PC-9 (cell line): ENCODE data around the gene MTUS2. TPM values are rescaled to one million over a fixed set of nuclear protein-coding genes. Genes with fewer than 3 reads are reported as not detected.

Source experiments
- BruUV-seq: library from RNA; stranded (reverse); fragments of 400-500 nt; replicated peaks from 2 replicates; lab custom pipeline; 2021; lab: Mats Ljungman, UMichigan
- CTCF ChIA-PET: fragments of 300-600 bp; sonication (Branson Sonifier 250); formaldehyde crosslinking; loops from one replicate; lab custom pipeline; 2022; ENCODE audit warnings: antibody characterized with exemption; lab: Charles Lee
- POLR2A ChIA-PET: fragments of 300-600 bp; sonication (Branson Sonifier 250); formaldehyde crosslinking; loops from one replicate; lab custom pipeline; 2022; ENCODE audit warnings: antibody characterized with exemption; ENCODE audit not compliant: unreplicated experiment; lab: Charles Lee
- DNase-seq, 2 experiments: peaks; one replicate each; pipeline versions ENCODE4 v3.0.0 to v3.0.0-alpha.2; 2015 to 2022; ENCODE audit warnings: mixed read lengths in 1 of 2
- H2AFZ ChIP-seq: fragments of 200-600 bp; sonication (generic); 2 replicates; pipeline ENCODE4 v1.8.1; 2017; ENCODE audit warnings: antibody characterized with exemption
- H3F3A ChIP-seq: fragments of 200-600 bp; sonication (generic); 2 replicates; pipeline ENCODE4 v1.8.1; 2017; ENCODE audit warnings: antibody characterized with exemption, mild to moderate bottlenecking, low read depth; ENCODE audit not compliant: insufficient read depth
- H3K27ac ChIP-seq: fragments of 200-600 bp; sonication (generic); 2 replicates; pipeline ENCODE4 v1.6.1; 2016; ENCODE audit warnings: mixed run types
- H3K27me3 ChIP-seq: fragments of 200-600 bp; sonication (generic); 2 replicates; pipeline ENCODE4 v1.6.1; 2016; ENCODE audit warnings: low read depth, mixed run types; ENCODE audit not compliant: insufficient read depth
- H3K36me3 ChIP-seq: fragments of 200-600 bp; sonication (generic); 2 replicates; pipeline ENCODE4 v1.6.1; 2016; ENCODE audit warnings: low read depth, mixed run types
- H3K4me1 ChIP-seq: fragments of 200-600 bp; sonication (generic); replicated peaks from 2 replicates; pipeline ENCODE4 v1.6.1; 2016; ENCODE audit warnings: mixed run types; ENCODE audit not compliant: insufficient read depth
- H3K4me2 ChIP-seq: fragments of 200-600 bp; sonication (generic); 2 replicates; pipeline ENCODE4 v1.6.1; 2017; ENCODE audit warnings: mixed run types
- H3K4me3 ChIP-seq: fragments of 200-600 bp; sonication (generic); 2 replicates; pipeline ENCODE4 v1.6.1; 2016; ENCODE audit warnings: mixed run types
- H3K79me2 ChIP-seq: fragments of 200-600 bp; sonication (generic); 2 replicates; pipeline ENCODE4 v1.6.1; 2017; ENCODE audit warnings: low read depth, mixed run types
- H3K9me2 ChIP-seq: fragments of 200-600 bp; sonication (generic); 2 replicates; pipeline ENCODE4 v1.8.1; 2017; ENCODE audit warnings: mild to moderate bottlenecking; ENCODE audit not compliant: insufficient read depth
- H3K9me3 ChIP-seq: fragments of 200-600 bp; sonication (generic); 2 replicates; pipeline ENCODE4 v1.8.1; 2016; ENCODE audit warnings: low read depth; ENCODE audit not compliant: insufficient read depth
- H4K20me1 ChIP-seq: fragments of 200-600 bp; sonication (generic); 2 replicates; pipeline ENCODE4 v1.8.1; 2017; ENCODE audit not compliant: insufficient read depth
- CTCF ChIP-seq: fragments of 200-600 bp; sonication (generic); conservative IDR thresholded peaks from 2 replicates; pipeline ENCODE4 v1.6.1; 2017; ENCODE audit warnings: mixed run types, antibody characterized with exemption, mild to moderate bottlenecking, moderate library complexity
- EZH2 ChIP-seq: fragments of 200-600 bp; sonication (generic); IDR thresholded peaks from 2 replicates; pipeline ENCODE4 v1.8.0; 2017; ENCODE audit warnings: antibody characterized with exemption, low read depth
- intact Hi-C: fragments of 100-400 bp; cut with micrococcal nuclease; formaldehyde crosslinking; loops from one replicate; pipeline ENCODE4 v1.10.0; 2022; ENCODE audit not compliant: unreplicated experiment
- total RNA-seq: library from RNA; stranded (reverse); gene quantifications from 2 replicates; pipeline ENCODE4 v1.2.3, GENCODE V29; 2021

The MTUS2 gene
- total RNA-seq, 1 experiment from 2014 or later, result not detected

- ChIA-PET POLR2A (no interaction called here), CTCF (no interaction called here)
- BruUV-seq, result no TSS peak
- intact Hi-C loops, result no loop called here
- no peaks in the 10 kb centered on the region for H3F3A ChIP-seq
- no peak for DNase-seq
- no peak overlapping the region for H3K4me2 ChIP-seq
- no peak overlapping the region for H2AFZ ChIP-seq
- H3K4me1 ChIP-seq, result no peaks in the 10 kb centered on the region
- TF ChIP-seq CTCF (no peak), EZH2 (no peak)
- no peak overlapping the region for H3K27ac ChIP-seq
- H3K9me2 ChIP-seq, result no peaks in the 10 kb centered on the region
- no peak overlapping the region for H3K4me3 ChIP-seq
- peaks cover 9% of the 10 kb centered on the region; the same call in 1 of the 2 replicates for H3K9me3 ChIP-seq
- H3K79me2 ChIP-seq, result no peaks in the 10 kb centered on the region
- no peaks in the 10 kb centered on the region for H4K20me1 ChIP-seq
- H3K36me3 ChIP-seq, result no peaks in the 10 kb centered on the region
- H3K27me3 ChIP-seq, result peaks cover 21% of the 10 kb centered on the region; the same call in 1 of the 2 replicates
Measured at GRCh38 chr13:28826368-28826767, 6.2 kb downstream of the MTUS2 start.

- no peak overlapping the region for H3K27ac ChIP-seq
- no peak for DNase-seq
- BruUV-seq, result no TSS peak
- H3K9me3 ChIP-seq, result peaks cover 9% of the 10 kb centered on the region
- H3K36me3 ChIP-seq, result no peaks in the 10 kb centered on the region
- intact Hi-C loops, result no loop called here
- no peak overlapping the region for H2AFZ ChIP-seq
- no peaks in the 10 kb centered on the region for H3K79me2 ChIP-seq
- H3K4me2 ChIP-seq, result no peak overlapping the region
- ChIA-PET CTCF (no interaction called here), POLR2A (interaction anchor here (0.6 kb wide), 1 partner anchor 144 kb away, joined by 4 read pairs; no protein-coding TSS in a partner anchor)
- no peaks in the 10 kb centered on the region for H3F3A ChIP-seq
- no peak for TF ChIP-seq CTCF
- no peak for TF ChIP-seq EZH2
- H3K4me3 ChIP-seq, result no peak overlapping the region
- H4K20me1 ChIP-seq, result no peaks in the 10 kb centered on the region
- no peaks in the 10 kb centered on the region for H3K27me3 ChIP-seq
- H3K4me1 ChIP-seq, result no peaks in the 10 kb centered on the region
- no peaks in the 10 kb centered on the region for H3K9me2 ChIP-seq
Measured at GRCh38 chr13:28830580-28830979, 10.4 kb downstream of the MTUS2 start.

- no peak overlapping the region for H3K27ac ChIP-seq
- H3K4me2 ChIP-seq, result no peak overlapping the region
- no peaks in the 10 kb centered on the region for H3F3A ChIP-seq
- no peak overlapping the region for H2AFZ ChIP-seq
- BruUV-seq, result no TSS peak
- CTCF ChIA-PET, result no interaction called here
- H3K4me3 ChIP-seq, result no peak overlapping the region
- no peaks in the 10 kb centered on the region for H3K9me2 ChIP-seq
- intact Hi-C loops, result no loop called here
- no peaks in the 10 kb centered on the region for H4K20me1 ChIP-seq
- H3K27me3 ChIP-seq, result no peaks in the 10 kb centered on the region
- no peaks in the 10 kb centered on the region for H3K36me3 ChIP-seq
- H3K9me3 ChIP-seq, result peaks cover 9% of the 10 kb centered on the region
- no peak for TF ChIP-seq CTCF
- no peak for DNase-seq
- POLR2A ChIA-PET, result no interaction called here
- no peaks in the 10 kb centered on the region for H3K4me1 ChIP-seq
- no peaks in the 10 kb centered on the region for H3K79me2 ChIP-seq
Measured at GRCh38 chr13:28831117-28831516, 11.0 kb downstream of the MTUS2 start.
